ENCODE results near the gene LRP2. TPM values are rescaled to one million over a fixed set of nuclear protein-coding genes. Genes with fewer than 3 reads are reported as not detected.

Gene LRP2
- total RNA-seq, 1 experiment from 2014 or later, result 0.59 TPM

- Mint-ChIP-seq H3K9me3 (no peaks in the 10 kb centered on the region; the same call in 1 of the 2 replicates), H3K4me3 (no peak overlapping the region), H3K4me1 (peaks cover 8% of the 10 kb centered on the region), H3K27ac (no peak overlapping the region), H3K36me3 (no peaks in the 10 kb centered on the region), H3K27me3 (ENCODE audit: low read depth) (no peaks in the 10 kb centered on the region)
- DNase-seq (ENCODE audit: low spot score), result no peak
- TF ChIP-seq ELF4 (CRISPR knock-in tag; IDR thresholded peaks at IDR 0.05; ENCODE audit: low read depth) (no peak), NR1H2 (CRISPR knock-in tag; IDR thresholded peaks at IDR 0.05) (no peak), AFF4 (CRISPR knock-in tag; IDR thresholded peaks at IDR 0.05; ENCODE audit: borderline replicate concordance) (no peak), NFYB (CRISPR knock-in tag; conservative IDR thresholded peaks at IDR 0.05; ENCODE audit: low read depth) (no peak)
- ChIA-PET POLR2A (no interaction called here), CTCF (no interaction called here)
- ATAC-seq, result no peak
Observed at GRCh38 chr2:169090133-169090820, 272.1 kb downstream of the LRP2 start.

GRCh38 chr2:169089182-169089581 is 273.2 kb downstream of the LRP2 start:
- H3K4me3 Mint-ChIP-seq, result no peak overlapping the region

More at GRCh38 chr2:169089182-169089581, 273.2 kb downstream of the LRP2 start:
- Mint-ChIP-seq H3K4me1 (peaks cover 8% of the 10 kb centered on the region), H3K9me3 (no peaks in the 10 kb centered on the region; the same call in 1 of the 2 replicates), H3K27me3 (ENCODE audit: low read depth) (no peaks in the 10 kb centered on the region), H3K27ac (no peak overlapping the region), H3K36me3 (no peaks in the 10 kb centered on the region)
- peak; percentile 52 for ATAC-seq
- DNase-seq (ENCODE audit: low spot score), result no peak
- CTCF ChIA-PET, result no interaction called here
- POLR2A ChIA-PET, result no interaction called here
- TF ChIP-seq GTF2I (CRISPR knock-in tag; conservative IDR thresholded peaks at IDR 0.05), result no peak
- TF ChIP-seq NFATC4 (CRISPR knock-in tag; IDR thresholded peaks at IDR 0.05), result no peak
- TF ChIP-seq CTCF (IDR thresholded peaks at IDR 0.05), result no peak
- TF ChIP-seq TP53 (CRISPR knock-in tag; IDR thresholded peaks at IDR 0.05), result no peak
- no peak for TF ChIP-seq ZNF425 (CRISPR knock-in tag; conservative IDR thresholded peaks at IDR 0.05)

All from WTC11 (cell line).